Measurements from ENCODE around the gene DPP6. TPM values are rescaled to one million over a fixed set of nuclear protein-coding genes. Genes with fewer than 3 reads are reported as not detected.
A peak's percentile ranks its signal among the peaks of the same experiment; 100 is the strongest.

The DPP6 gene
- total RNA-seq, 4 donors from 2014 or later = 1.5 to 2.9 TPM; not detected in 2

GRCh38 chr7:154584352-154585252 lies 532.4 kb downstream of the DPP6 start:
- DNase-seq = no peak
- Histone ChIP-seq H3K4me1 (no peaks in the 10 kb centered on the region), H3K9me3 (peaks cover 0 to 4% (median 2%) of the 10 kb centered on the region in 4 donors), H3K4me3 (no peak overlapping the region), H3K27ac (no peak overlapping the region), H3K27me3 (no peaks in the 10 kb centered on the region), H3K36me3 (no peaks in the 10 kb centered on the region)
- no peak for TF ChIP-seq POLR2A (IDR thresholded peaks at IDR 0.05)
- peak in 1 of 6 experiments; percentile 1 for TF ChIP-seq CTCF (IDR thresholded peaks at IDR 0.05)

- Histone ChIP-seq H3K4me1 (no peaks in the 10 kb centered on the region), H3K36me3 (no peaks in the 10 kb centered on the region), H3K27ac (no peak overlapping the region), H3K4me3 (no peak overlapping the region), H3K27me3 (no peaks in the 10 kb centered on the region), H3K9me3 (peaks cover 0 to 4% (median 2%) of the 10 kb centered on the region in 4 donors)
- DNase-seq = no peak
- TF ChIP-seq POLR2A (IDR thresholded peaks at IDR 0.05) (no peak), CTCF (IDR thresholded peaks at IDR 0.05) (no peak)
Observed at GRCh38 chr7:154587792-154588191, 535.6 kb downstream of the DPP6 start.

- Histone ChIP-seq H3K4me1 (no peaks in the 10 kb centered on the region), H3K36me3 (no peaks in the 10 kb centered on the region), H3K4me3 (no peak overlapping the region), H3K27me3 (no peaks in the 10 kb centered on the region), H3K9me3 (peaks cover 0 to 2% (median 0%) of the 10 kb centered on the region in 4 donors), H3K27ac (no peak overlapping the region)
- TF ChIP-seq CTCF (IDR thresholded peaks at IDR 0.05) = no peak
- TF ChIP-seq POLR2A (IDR thresholded peaks at IDR 0.05) = no peak
- DNase-seq = no peak
Observed at GRCh38 chr7:154591544-154591943, 539.3 kb downstream of the DPP6 start.

GRCh38 chr7:154592388-154592787 lies 540.2 kb downstream of the DPP6 start:
- no peak for DNase-seq
- H3K4me3 ChIP-seq = no peak overlapping the region

GRCh38 chr7:154598396-154598795 lies 546.2 kb downstream of the DPP6 start:
- no peak overlapping the region for H3K27ac ChIP-seq
- no peaks in the 10 kb centered on the region for H3K9me3 ChIP-seq
- TF ChIP-seq POLR2A (IDR thresholded peaks at IDR 0.05) = no peak
- no peak for TF ChIP-seq CTCF (IDR thresholded peaks at IDR 0.05)
- H3K4me3 ChIP-seq = no peak overlapping the region
- no peak for DNase-seq
- no peaks in the 10 kb centered on the region for H3K27me3 ChIP-seq
- no peaks in the 10 kb centered on the region for H3K36me3 ChIP-seq
- H3K4me1 ChIP-seq = no peaks in the 10 kb centered on the region

More at GRCh38 chr7:154592388-154592787, 540.2 kb downstream of the DPP6 start:
- no peaks in the 10 kb centered on the region for H3K27me3 ChIP-seq
- no peaks in the 10 kb centered on the region for H3K4me1 ChIP-seq
- TF ChIP-seq CTCF (IDR thresholded peaks at IDR 0.05) (no peak), POLR2A (IDR thresholded peaks at IDR 0.05) (no peak)
- no peaks in the 10 kb centered on the region for H3K9me3 ChIP-seq
- peak overlapping the region in 1 of 4 donors; percentile 1 for H3K27ac ChIP-seq
- no peaks in the 10 kb centered on the region for H3K36me3 ChIP-seq

Data from Peyer's patch (tissue), 4 donors.